Upper lobe of left lung (tissue), 4 donors: ENCODE measurements around the gene METTL17.

Experiments used
- EP300 ChIP-seq, 4 donors: sonication (generic); formaldehyde crosslinking; IDR thresholded peaks; one replicate each; pipeline ENCODE4 v1.5.1; 2017; ENCODE audit warnings: antibody characterized with exemption in 4 of 4, control low read depth in 2 of 4
- POLR2A ChIP-seq, 4 donors: fragments of 450-650 bp; IDR thresholded peaks; one replicate each; pipeline ENCODE4 v1.5.1; 2016 to 2017; ENCODE audit warnings: antibody characterized with exemption in 4 of 4, mild to moderate bottlenecking in 2 of 4
- POLR2AphosphoS5 ChIP-seq, 2 donors: sonication (generic); formaldehyde crosslinking; IDR thresholded peaks; one replicate each; pipeline ENCODE4 v1.5.1; 2017; ENCODE audit warnings: antibody characterized with exemption in 2 of 2
- TF ChIP-seq, protein P1 (sequence below), 6 experiments: fragments of 450-650 bp in 4 of 6; fragments of 200-600 bp in 2 of 6; sonication (generic) in 2 of 6; IDR thresholded peaks; one replicate each; pipeline ENCODE4 v1.5.1; 2016 to 2019; ENCODE audit warnings: antibody characterized with exemption in 6 of 6

DNA sequence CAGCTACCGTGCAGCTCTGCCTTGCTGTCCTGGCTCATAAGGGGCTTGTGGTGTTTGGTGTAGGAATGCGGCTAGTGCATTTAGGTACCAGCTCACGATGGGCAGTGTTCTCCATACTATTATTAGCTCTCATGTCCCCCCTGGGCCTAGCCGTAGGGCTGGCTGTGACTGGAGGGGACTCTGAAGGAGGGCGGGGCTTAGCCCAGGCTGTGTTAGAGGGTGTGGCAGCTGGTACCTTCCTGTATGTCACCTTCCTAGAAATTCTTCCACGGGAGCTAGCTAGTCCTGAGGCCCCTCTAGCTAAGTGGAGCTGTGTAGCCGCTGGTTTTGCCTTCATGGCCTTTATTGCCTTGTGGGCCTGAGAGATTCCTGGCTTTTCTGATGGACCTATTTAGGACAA lies 11.4 kb downstream of the METTL17 start:
- TF ChIP-seq, protein P1, sequence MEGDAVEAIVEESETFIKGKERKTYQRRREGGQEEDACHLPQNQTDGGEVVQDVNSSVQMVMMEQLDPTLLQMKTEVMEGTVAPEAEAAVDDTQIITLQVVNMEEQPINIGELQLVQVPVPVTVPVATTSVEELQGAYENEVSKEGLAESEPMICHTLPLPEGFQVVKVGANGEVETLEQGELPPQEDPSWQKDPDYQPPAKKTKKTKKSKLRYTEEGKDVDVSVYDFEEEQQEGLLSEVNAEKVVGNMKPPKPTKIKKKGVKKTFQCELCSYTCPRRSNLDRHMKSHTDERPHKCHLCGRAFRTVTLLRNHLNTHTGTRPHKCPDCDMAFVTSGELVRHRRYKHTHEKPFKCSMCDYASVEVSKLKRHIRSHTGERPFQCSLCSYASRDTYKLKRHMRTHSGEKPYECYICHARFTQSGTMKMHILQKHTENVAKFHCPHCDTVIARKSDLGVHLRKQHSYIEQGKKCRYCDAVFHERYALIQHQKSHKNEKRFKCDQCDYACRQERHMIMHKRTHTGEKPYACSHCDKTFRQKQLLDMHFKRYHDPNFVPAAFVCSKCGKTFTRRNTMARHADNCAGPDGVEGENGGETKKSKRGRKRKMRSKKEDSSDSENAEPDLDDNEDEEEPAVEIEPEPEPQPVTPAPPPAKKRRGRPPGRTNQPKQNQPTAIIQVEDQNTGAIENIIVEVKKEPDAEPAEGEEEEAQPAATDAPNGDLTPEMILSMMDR (IDR thresholded peaks at IDR 0.05): no peak
- no peak for TF ChIP-seq POLR2AphosphoS5 (IDR thresholded peaks at IDR 0.05)
- TF ChIP-seq POLR2A (IDR thresholded peaks at IDR 0.05): no peak
- TF ChIP-seq EP300 (IDR thresholded peaks at IDR 0.05): no peak
